Neuronal stem cell (in vitro differentiated cells): ENCODE data around the gene MIER1.

ENCODE experiments used
- DNase-seq: peaks from one replicate; pipeline ENCODE4 v3.0.0-alpha.2; 2013; ENCODE audit warnings: low spot score
- H2AFZ ChIP-seq: one replicate; pipeline ENCODE4 v1.6.1; 2013; ENCODE audit warnings: mild to moderate bottlenecking, low read length, inconsistent platforms
- H2AK5ac ChIP-seq: 2 replicates; pipeline ENCODE4 v1.6.1; 2013; ENCODE audit warnings: low read depth, mild to moderate bottlenecking, inconsistent platforms, low read length, moderate library complexity, mixed read lengths
- H2BK120ac ChIP-seq: 2 replicates; pipeline ENCODE4 v1.6.1; 2013; ENCODE audit warnings: low read depth, mild to moderate bottlenecking, inconsistent platforms, low read length, moderate library complexity, mixed read lengths
- H2BK12ac ChIP-seq: one replicate; pipeline ENCODE4 v1.6.1; 2013; ENCODE audit warnings: low read length, inconsistent platforms
- H2BK15ac ChIP-seq: 2 replicates; pipeline ENCODE4 v1.6.1; 2013; ENCODE audit warnings: mild to moderate bottlenecking, low read length, inconsistent platforms, mixed read lengths
- H2BK5ac ChIP-seq: one replicate; pipeline ENCODE4 v1.6.1; 2013; ENCODE audit warnings: inconsistent platforms, mild to moderate bottlenecking, low read length, moderate library complexity
- H3K14ac ChIP-seq: one replicate; pipeline ENCODE4 v1.6.1; 2013; ENCODE audit warnings: low read length, inconsistent platforms
- H3K18ac ChIP-seq: 2 replicates; pipeline ENCODE4 v1.6.1; 2013; ENCODE audit warnings: low read length, inconsistent platforms
- H3K23ac ChIP-seq: 2 replicates; pipeline ENCODE4 v1.6.1; 2013; ENCODE audit warnings: low read depth, mild to moderate bottlenecking, mixed read lengths, low read length, inconsistent platforms; ENCODE audit not compliant: poor library complexity
- H3K27ac ChIP-seq: replicated peaks from 3 replicates; pipeline ENCODE4 v1.5.1; 2013; ENCODE audit warnings: low read length, inconsistent platforms
- H3K27me3 ChIP-seq, 3 experiments: 2 replicates each; pipeline ENCODE4 v1.6.1; 2013; ENCODE audit warnings: low read length in 3 of 3, mild to moderate bottlenecking in 2 of 3, inconsistent platforms in 1 of 3, low read depth in 1 of 3, mixed read lengths in 1 of 3, moderate library complexity in 1 of 3; ENCODE audit not compliant: control insufficient read depth in 3 of 3, insufficient read depth in 3 of 3
- H3K36me3 ChIP-seq, 2 donors: replicated peaks in 1 of 2; 2 replicates each; pipeline ENCODE4 v1.6.1; 2013; ENCODE audit warnings: low read length in 2 of 2; ENCODE audit not compliant: control insufficient read depth in 2 of 2, insufficient read depth in 2 of 2
- H3K4ac ChIP-seq: 2 replicates; pipeline ENCODE4 v1.6.1; 2013; ENCODE audit warnings: inconsistent platforms, mild to moderate bottlenecking, low read length, moderate library complexity
- H3K4me1 ChIP-seq, 2 donors: 1 replicate in 1 of 2; 2 replicates in 1 of 2; pipeline ENCODE4 v1.6.1; 2013; ENCODE audit warnings: low read length in 2 of 2, low read depth in 1 of 2; ENCODE audit not compliant: control insufficient read depth in 2 of 2, insufficient read depth in 1 of 2
- H3K4me2 ChIP-seq: one replicate; pipeline ENCODE4 v1.6.1; 2013; ENCODE audit warnings: mild to moderate bottlenecking, low read length, inconsistent platforms; ENCODE audit not compliant: insufficient read depth, poor library complexity, severe bottlenecking
- H3K4me3 ChIP-seq, 2 donors: 2 replicates each; pipeline ENCODE4 v1.5.1; 2013; ENCODE audit warnings: low read length in 2 of 2, mild to moderate bottlenecking in 2 of 2, inconsistent platforms in 1 of 2, moderate library complexity in 1 of 2
- H3K79me1 ChIP-seq: one replicate; pipeline ENCODE4 v1.6.1; 2013; ENCODE audit warnings: low read depth, mild to moderate bottlenecking, inconsistent platforms, low read length, moderate library complexity
- H3K9ac ChIP-seq: one replicate; pipeline ENCODE4 v1.6.1; 2013; ENCODE audit warnings: mild to moderate bottlenecking, low read depth, low read length, inconsistent platforms; ENCODE audit not compliant: poor library complexity
- H3K9me3 ChIP-seq, 2 donors: replicated peaks in 1 of 2; 2 replicates each; pipeline versions ENCODE3 to v1.6.1; 2013; ENCODE audit warnings: low read length in 2 of 2, mild to moderate bottlenecking in 2 of 2, inconsistent platforms in 1 of 2, low read depth in 1 of 2, mixed read lengths in 1 of 2, moderate library complexity in 1 of 2; ENCODE audit not compliant: control insufficient read depth in 2 of 2, insufficient read depth in 1 of 2
- H4K8ac ChIP-seq: one replicate; pipeline ENCODE4 v1.6.1; 2013; ENCODE audit warnings: low read depth, mild to moderate bottlenecking, inconsistent platforms, low read length, moderate library complexity
- H4K91ac ChIP-seq: one replicate; pipeline ENCODE4 v1.6.1; 2013; ENCODE audit warnings: low read length, low read depth, mild to moderate bottlenecking, inconsistent platforms; ENCODE audit not compliant: poor library complexity
- WGBS, 2 donors: extraction: QIAGEN DNeasy Blood & Tissue Kit; methylation state at CpG; one replicate each; pipeline ENCODE4 v1.1.7; 2013; ENCODE audit warnings: missing lambda C conversion rate in 2 of 2, mixed read lengths in 1 of 2; ENCODE audit not compliant: insufficient read length in 2 of 2, insufficient replicate concordance in 1 of 2; ENCODE audit errors: extremely low coverage in 2 of 2; 5-methylcytosine and 5-hydroxymethylcytosine counted together

The MIER1 gene

GRCh38 chr1:66943361-66943969 is 18.7 kb downstream of the MIER1 start:
- Histone ChIP-seq H3K79me1 (no peaks in the 10 kb centered on the region), H2BK15ac (no peak overlapping the region), H3K14ac (no peak overlapping the region), H3K27ac (no peak overlapping the region), H3K9me3 (no peaks in the 10 kb centered on the region), H3K4me1 (no peaks in the 10 kb centered on the region), H2AK5ac (no peak overlapping the region), H3K36me3 (peaks cover 6 to 78% of the 10 kb centered on the region in 2 donors), H3K4me3 (no peak overlapping the region), H3K27me3 (no peaks in the 10 kb centered on the region), H3K9ac (no peak overlapping the region), H3K23ac (no peak overlapping the region), H4K91ac (no peak overlapping the region), H2BK120ac (no peak overlapping the region), H3K18ac (no peak overlapping the region), H4K8ac (no peak overlapping the region), H3K4ac (no peak overlapping the region), H2AFZ (no peak overlapping the region), H3K4me2 (no peak overlapping the region), H2BK5ac (no peak overlapping the region), H2BK12ac (no peak overlapping the region)
- no peak for DNase-seq
- WGBS, 2 donors, result no CpG with 5 or more reads among the region's 5 CpGs

DNA sequence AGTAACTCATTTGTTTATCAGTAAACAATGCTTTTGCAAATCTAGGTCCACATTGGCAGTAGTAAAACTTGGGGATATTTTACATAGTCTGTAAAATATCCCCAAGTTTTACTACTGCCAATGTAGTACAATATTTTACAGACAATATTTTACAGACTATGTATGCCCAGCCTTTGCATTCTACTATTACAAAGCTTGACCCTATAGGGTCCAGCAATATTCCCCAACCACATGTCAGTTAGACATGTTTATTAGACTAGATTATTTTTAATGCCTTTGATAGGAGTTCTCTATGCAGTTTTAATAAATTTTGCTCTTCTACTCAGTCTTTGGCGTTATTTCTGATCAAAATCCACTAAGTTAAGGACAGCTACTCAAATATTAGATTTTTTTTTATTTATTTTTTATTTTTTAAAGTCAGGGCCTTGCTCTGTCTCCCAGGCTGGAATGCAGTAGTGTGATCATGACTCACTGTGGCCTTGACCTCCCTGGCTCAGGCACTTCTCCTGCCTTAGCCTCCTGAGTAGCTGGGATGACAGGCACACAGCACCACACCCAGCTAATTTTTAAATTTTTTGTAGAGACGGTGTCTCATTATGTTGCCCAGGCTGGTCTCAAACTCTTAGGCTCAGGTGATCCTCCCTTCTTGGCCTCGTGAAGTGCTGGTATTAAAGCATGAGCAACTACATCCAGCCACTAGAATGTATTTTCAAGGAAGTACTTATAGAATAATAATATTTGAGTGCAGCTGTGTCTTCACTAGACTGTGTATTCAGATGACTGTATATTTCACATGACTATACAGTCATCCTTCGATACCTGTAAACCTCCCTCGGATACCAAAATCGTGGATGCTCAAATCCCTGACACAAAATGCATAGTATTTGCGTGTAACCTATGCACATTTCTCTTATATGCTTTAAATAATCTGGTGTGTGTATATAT is 19.8 kb downstream of the MIER1 start:
- Histone ChIP-seq H3K27me3 (no peaks in the 10 kb centered on the region), H2BK120ac (no peak overlapping the region), H2BK12ac (no peak overlapping the region), H3K4ac (no peak overlapping the region), H3K9me3 (no peaks in the 10 kb centered on the region), H3K18ac (no peak overlapping the region), H3K36me3 (peaks cover 8 to 90% of the 10 kb centered on the region in 2 donors), H2AK5ac (no peak overlapping the region), H3K27ac (no peak overlapping the region), H4K8ac (no peak overlapping the region), H3K4me3 (no peak overlapping the region), H3K79me1 (no peaks in the 10 kb centered on the region), H3K4me1 (no peaks in the 10 kb centered on the region), H4K91ac (no peak overlapping the region), H2BK5ac (no peak overlapping the region), H3K14ac (no peak overlapping the region), H3K9ac (no peak overlapping the region), H3K23ac (no peak overlapping the region), H2BK15ac (no peak overlapping the region), H2AFZ (no peak overlapping the region), H3K4me2 (no peak overlapping the region)
- WGBS, 2 donors, result no CpG with 5 or more reads among the region's 7 CpGs
- no peak for DNase-seq

DNA sequence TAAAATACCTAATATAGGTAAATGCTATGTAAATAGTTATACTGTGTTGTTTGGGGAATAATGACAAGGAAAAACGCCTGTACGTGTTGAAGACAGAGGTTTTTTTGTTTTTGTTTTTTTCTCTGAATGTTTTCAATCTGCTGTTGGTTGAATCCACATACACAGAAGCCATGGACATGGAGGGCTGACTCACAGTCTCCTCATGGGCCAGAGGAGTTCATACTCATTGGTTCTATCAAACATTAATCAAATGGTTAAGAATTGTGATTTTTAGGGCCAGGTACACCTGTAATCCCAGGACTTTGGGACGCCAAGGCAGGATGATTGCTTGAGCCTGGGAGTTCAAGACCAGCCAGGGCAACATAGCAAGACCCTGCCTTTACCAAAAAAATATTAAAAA is 20.5 kb downstream of the MIER1 start:
- Histone ChIP-seq H2BK12ac (no peak overlapping the region), H3K14ac (no peak overlapping the region), H2AK5ac (no peak overlapping the region), H3K27me3 (no peaks in the 10 kb centered on the region), H2BK120ac (no peak overlapping the region), H2BK5ac (no peak overlapping the region), H4K91ac (no peak overlapping the region), H3K4me2 (no peak overlapping the region), H3K9me3 (no peaks in the 10 kb centered on the region), H3K36me3 (peaks cover 8 to 93% of the 10 kb centered on the region in 2 donors), H3K23ac (no peak overlapping the region), H3K4me3 (no peak overlapping the region), H2AFZ (no peak overlapping the region), H3K27ac (no peak overlapping the region), H3K4me1 (no peaks in the 10 kb centered on the region), H3K9ac (no peak overlapping the region), H3K4ac (no peak overlapping the region), H3K18ac (no peak overlapping the region), H2BK15ac (no peak overlapping the region), H3K79me1 (no peaks in the 10 kb centered on the region), H4K8ac (no peak overlapping the region)
- no peak for DNase-seq
- WGBS, 2 donors, result no CpG with 5 or more reads among the region's 3 CpGs

GRCh38 chr1:66947267-66947666 is 22.5 kb downstream of the MIER1 start:
- Histone ChIP-seq H2AFZ (no peak overlapping the region), H2BK5ac (no peak overlapping the region), H3K4me3 (no peak overlapping the region), H3K4me2 (no peak overlapping the region), H3K4ac (no peak overlapping the region), H3K14ac (no peak overlapping the region), H3K79me1 (no peaks in the 10 kb centered on the region), H2AK5ac (no peak overlapping the region), H2BK120ac (no peak overlapping the region), H2BK12ac (no peak overlapping the region), H3K27ac (no peak overlapping the region), H3K9me3 (no peaks in the 10 kb centered on the region), H3K9ac (no peak overlapping the region), H3K18ac (no peak overlapping the region), H3K27me3 (no peaks in the 10 kb centered on the region), H4K91ac (no peak overlapping the region), H4K8ac (no peak overlapping the region), H2BK15ac (no peak overlapping the region), H3K4me1 (no peaks in the 10 kb centered on the region), H3K36me3 (peaks cover 10 to 93% of the 10 kb centered on the region in 2 donors), H3K23ac (no peak overlapping the region)
- 100% methylated on average over 1 of the region's 1 CpG; no CpG with 5 or more reads in 1 of the 2 donors for WGBS, 2 donors
- DNase-seq, result no peak
